HPDE6-E6E7 (cell line): Measurements from ENCODE around the gene MET.

Experiments used
- DNase-seq: peaks from one replicate; pipeline ENCODE4 v3.0.0; 2011; ENCODE audit warnings: missing footprints; ENCODE audit errors: extremely low spot score

Gene MET

GRCh38 chr7:116663744-116664143 lies 8.3 kb upstream of the MET start:
- DNase-seq, result no peak

DNA sequence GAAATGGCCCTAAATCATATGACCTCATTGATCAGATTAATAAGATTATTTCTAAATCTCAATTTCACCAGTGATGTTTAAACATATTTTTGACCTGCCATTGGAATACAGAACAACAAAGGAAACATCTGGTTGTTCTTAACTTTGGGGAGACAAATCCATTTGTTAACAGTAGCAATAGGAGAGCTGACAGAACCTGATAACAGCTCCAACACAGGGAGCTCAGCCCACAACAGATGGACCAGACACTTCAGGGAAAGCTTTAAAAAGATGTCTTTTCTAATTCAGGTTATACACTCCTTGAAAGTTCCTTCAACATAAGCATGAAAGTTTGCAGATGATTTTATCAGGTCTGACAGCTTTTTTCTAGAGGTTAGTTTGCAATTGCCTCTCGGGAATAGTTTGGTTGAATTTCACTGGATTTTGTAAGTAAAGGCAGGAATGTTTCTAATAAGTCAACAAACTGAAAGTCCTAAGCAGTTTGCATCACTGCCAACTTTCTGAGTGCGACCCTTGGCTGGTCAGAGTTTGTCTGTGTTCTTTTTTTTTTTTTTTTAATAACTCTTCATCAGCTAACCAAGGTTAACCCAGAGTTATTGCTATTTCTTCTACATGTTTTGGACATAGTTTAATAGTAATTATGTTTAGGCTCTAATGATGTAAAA lies 6.5 kb upstream of the MET start:
- no peak for DNase-seq

DNA sequence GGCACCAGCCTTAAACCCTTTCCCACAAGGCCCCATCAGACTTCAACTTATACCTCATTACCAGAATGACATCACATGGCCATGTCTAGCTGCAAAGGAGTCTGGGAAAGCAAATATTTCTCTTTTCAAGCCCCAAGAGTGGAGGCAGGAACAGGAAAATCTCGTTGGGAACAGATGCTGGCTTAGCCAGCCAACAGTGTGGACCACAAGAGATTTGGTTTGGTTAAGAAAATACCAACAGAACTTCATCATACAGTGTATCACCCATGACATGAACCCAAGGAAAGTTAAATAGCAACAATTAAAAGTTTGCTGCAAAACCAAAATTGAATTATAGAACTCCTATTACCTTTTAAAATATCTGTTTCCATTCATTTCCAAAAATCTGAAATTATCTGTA lies 2.2 kb upstream of the MET start:
- no peak for DNase-seq

DNA sequence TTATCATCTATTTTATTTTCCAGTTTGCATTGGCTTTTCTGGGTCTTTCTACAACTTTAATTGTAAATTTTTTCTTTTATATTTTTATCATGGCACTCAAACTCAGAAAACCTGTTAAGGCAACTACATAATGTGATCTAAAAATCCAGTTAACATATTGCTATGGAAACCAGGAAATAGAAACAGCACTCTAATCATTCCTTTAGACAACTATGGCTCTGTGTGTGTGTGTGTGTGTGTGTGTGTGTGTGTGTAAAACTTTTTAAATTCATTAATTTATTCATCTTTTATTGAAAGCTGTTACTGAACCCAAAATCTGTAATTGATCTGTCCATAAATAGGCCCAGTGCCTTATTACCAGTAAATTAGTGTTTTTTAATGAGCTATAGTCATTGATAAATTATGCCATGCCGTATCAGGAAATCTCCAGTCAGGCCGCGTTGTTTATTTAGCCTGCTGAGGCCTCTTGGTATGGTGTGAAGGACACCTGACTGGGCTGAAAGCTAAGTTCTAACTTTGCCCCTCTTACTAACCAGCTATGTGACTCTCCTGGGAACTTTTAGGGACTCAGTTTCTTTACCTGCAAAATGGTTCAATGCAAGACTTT lies 1.5 kb upstream of the MET start:
- no peak for DNase-seq

DNA sequence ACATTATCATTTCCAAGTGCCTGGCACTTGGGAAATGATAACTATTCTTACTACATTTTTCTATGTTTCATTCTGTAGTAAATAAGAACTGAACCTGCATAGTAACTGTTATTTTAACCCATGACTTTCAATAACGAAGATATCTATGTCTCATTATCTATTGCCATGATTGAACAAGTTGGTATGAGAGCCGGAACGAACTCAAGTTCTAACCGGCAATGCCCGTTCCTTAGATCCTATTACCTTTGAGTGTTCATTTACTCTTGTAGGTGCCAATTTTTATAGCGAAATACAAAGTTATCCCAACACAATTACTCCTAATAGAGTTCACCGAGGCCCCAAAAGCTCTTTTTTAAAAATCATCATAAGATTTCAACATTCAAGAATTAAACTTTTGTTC lies 885 bp upstream of the MET start:
- DNase-seq, result no peak

- DNase-seq, result no peak
Measured at GRCh38 chr7:116672596-116673456, 830 bp downstream of the MET start.

GRCh38 chr7:116673457-116673865 lies 1.5 kb downstream of the MET start:
- no peak for DNase-seq

- DNase-seq, result no peak
Measured at GRCh38 chr7:116674508-116675173, 2.6 kb downstream of the MET start.

- no peak for DNase-seq
Measured at GRCh38 chr7:116675812-116676355, 3.9 kb downstream of the MET start.

DNA sequence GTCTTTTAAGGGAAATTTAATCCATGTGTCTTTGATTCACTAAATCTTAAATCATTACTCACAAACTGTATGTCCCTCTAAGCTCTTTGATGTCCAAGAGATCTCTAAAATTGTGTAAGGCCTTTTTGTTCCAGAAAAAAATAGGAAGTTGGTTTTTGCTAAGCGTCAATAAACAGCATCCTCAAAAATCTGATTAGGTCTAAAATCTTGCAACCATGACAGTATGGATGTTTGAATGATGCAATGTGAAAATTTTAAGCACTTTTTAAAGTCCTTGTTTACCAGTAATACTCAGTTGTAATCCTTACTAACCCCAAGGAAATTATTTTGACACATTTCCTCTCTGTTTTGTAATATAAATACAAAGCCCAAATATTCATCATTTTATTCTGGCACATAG lies 6.8 kb downstream of the MET start:
- DNase-seq, result no peak

GRCh38 chr7:116679500-116679899 lies 7.5 kb downstream of the MET start:
- peak; percentile 64 for DNase-seq

DNA sequence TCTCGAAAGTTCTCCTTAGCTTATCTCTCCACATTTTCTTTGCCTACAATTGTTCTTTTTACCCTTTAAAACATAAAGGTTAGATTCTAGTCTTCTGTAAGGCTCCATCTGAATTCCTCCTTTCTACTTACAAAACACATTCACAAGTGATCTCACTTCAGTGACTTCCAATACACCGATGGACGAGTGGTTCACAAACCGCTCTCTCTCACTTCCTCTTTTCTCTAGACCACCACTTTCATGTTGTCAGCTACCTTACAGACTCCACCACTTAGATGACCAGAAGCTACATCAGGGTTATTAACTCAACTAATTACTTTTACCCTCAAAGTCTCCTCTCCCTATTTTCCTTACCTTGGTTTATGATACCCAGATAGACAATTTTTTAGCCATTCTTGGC lies 11.8 kb downstream of the MET start:
- DNase-seq, result no peak

- DNase-seq, result no peak
Measured at GRCh38 chr7:116686033-116686432, 14.0 kb downstream of the MET start.

DNA sequence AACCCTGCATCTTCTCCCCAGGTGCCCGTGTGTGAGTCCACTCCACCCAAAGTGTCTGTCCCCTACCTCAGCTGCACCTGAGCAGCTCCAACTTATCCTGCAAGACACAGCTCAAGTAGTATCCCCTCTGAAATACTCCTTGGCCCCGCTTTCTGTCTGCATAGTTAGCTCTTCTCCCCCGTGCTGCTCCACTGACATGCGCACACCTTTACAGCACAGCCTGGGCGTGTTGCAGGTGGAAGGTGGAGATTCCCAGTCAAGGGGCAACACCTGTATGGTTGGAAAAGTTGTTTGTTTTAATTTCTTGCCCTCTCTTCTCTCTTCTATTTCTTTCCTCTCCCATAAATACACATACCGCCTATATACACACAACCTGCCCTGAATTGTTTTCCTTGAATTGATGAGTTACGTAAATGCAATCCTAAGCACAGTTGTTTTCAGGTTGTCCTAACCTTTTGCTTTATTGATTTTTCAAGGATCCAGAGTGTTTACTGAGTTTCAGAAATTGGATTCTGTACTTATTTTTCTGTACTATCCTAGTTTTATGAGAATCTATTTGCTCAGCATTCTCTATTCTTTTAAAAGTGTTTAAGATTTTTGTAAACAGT lies 14.9 kb downstream of the MET start:
- no peak for DNase-seq

GRCh38 chr7:116687801-116688201 lies 15.8 kb downstream of the MET start:
- DNase-seq, result peak; percentile 57

DNA sequence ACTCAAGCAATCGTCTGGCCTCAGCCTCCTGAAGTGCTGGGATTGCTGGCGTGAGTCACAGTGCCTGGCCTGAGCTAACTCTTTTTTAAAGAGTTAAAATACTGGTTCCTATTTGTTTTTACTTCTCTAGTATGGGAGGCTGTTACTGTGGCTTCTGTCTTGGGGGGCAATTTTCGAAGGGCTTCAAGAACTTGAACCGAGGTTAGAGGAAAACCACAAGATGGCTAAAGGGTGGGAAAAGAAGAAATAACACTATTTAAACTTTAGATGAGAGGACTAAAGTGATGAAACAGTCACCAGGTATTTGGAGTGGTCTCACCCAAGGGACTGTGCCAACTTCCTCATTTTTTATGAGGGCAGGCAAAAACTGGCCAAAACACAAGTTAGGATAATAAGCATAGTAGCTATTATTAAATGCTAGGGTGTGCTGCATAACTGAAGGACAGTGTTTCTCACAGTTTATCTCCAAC lies 17.8 kb downstream of the MET start:
- DNase-seq, result no peak

DNA sequence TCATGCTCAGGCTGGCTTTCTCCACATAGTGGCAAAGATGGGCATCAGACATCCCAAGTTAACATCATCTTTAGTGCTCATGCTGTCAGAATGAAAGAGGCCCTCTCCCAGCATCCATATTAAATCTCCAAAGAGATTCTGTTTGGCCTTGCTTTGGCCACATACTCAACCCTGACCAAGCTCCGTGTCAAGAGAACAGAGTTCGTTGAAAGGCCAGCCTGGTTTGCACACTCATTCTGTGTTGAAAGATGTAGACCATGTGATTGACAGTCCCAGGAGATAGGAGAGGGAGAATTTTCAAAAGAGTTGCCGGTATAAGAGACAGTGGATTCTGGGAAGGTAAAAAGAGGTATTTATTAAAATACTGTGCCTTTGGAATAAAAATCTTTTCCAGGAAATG lies 19.7 kb downstream of the MET start:
- DNase-seq, result no peak

GRCh38 chr7:116692401-116693308 lies 20.7 kb downstream of the MET start:
- peak; percentile 62 for DNase-seq

DNA sequence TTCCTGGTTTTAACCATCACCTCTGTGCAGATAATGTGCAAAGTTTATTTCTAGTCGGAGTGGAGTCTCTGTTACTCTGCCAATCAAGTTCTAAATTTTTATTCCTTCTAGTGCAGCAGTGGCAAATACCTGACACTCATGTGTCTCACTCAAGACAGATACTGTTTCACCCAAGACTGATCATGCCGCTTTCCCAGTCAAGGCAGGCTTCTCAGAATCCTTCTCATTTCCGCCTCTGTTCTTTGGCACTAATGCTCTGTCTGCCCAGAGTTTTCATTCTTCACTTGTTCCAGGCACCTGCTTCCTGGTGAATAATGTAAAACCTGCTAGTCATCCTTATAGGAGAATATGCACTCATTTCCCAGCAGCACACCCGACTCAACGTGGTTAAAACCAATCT lies 24.7 kb downstream of the MET start:
- no peak for DNase-seq

DNA sequence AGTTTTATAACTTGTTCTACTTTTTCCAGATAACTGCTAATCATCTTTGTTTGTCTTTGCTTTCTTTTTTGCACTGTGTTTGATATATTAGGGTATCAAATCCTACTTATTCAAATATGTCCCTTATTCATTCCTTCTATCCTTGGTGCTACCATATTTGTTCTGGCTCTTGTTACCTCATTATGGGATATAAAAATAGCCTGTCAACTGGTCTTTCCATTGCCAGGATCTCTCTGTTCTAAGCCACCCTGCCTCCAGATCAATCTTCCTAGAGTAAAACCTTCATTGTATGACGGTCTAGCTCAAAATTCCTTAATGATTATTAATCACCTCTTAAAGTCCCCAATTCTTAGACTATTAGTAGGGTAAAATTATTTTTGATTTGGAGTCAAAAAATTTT lies 25.2 kb downstream of the MET start:
- DNase-seq, result no peak
